ENCODE results near the gene ABCD3. TPM values are rescaled to one million over a fixed set of nuclear protein-coding genes. Genes with fewer than 3 reads are reported as not detected.

Gene ABCD3
- total RNA-seq, 4 donors from 2014 or later, result 21.1 to 48.4 (median 28.0) TPM

DNA sequence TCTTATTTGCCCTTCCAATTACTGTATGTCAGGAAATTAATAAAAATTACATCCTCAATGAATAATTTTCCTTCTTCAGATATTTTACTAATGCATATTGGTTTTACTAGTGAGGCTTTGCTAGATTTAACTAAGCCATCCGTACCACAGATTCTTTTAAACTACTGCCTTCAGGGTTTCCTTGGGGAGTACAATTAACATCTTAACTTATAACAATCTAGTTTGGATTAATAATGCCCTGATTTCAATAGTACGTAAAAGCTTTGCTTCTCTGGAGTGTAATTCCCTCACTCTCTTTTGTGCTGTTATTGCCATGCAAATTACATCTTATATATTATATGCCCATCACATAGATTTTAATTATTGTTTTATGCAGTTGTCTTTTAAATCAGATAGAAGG is 147.7 kb downstream of the ABCD3 start:
- TF ChIP-seq, protein P1, sequence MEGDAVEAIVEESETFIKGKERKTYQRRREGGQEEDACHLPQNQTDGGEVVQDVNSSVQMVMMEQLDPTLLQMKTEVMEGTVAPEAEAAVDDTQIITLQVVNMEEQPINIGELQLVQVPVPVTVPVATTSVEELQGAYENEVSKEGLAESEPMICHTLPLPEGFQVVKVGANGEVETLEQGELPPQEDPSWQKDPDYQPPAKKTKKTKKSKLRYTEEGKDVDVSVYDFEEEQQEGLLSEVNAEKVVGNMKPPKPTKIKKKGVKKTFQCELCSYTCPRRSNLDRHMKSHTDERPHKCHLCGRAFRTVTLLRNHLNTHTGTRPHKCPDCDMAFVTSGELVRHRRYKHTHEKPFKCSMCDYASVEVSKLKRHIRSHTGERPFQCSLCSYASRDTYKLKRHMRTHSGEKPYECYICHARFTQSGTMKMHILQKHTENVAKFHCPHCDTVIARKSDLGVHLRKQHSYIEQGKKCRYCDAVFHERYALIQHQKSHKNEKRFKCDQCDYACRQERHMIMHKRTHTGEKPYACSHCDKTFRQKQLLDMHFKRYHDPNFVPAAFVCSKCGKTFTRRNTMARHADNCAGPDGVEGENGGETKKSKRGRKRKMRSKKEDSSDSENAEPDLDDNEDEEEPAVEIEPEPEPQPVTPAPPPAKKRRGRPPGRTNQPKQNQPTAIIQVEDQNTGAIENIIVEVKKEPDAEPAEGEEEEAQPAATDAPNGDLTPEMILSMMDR (IDR thresholded peaks at IDR 0.05; ENCODE audit: low read depth), result no peak

Other genes starting within 250 kb of the ABCD3 start
- 100 to 1,000 TPM in 2 of 4 donors, 10 to 100 TPM in 2; 62.3 to 112 (median 88.9) TPM for gene ARHGAP29, start 180.8 kb upstream of the ABCD3 start, total RNA-seq
- 100 to 1,000 TPM; 123 to 499 (median 164) TPM for gene F3, start 123.4 kb downstream of the ABCD3 start, total RNA-seq